Measurements from ENCODE around the gene BTN1A1.

The BTN1A1 gene

GRCh38 chr6:26554447-26554696 lies 54.3 kb downstream of the BTN1A1 start:
- POLR2A ChIA-PET = interaction anchor here (3.6 kb wide), 1 partner anchor 17 kb away, joined by 29 read pairs; the partner anchor contains the start of gene HMGN4
- Histone ChIP-seq H3K36me3 (ENCODE audit: control insufficient read depth in 2 of 2, insufficient read depth in 1 of 2, low read length in 2 of 2) (no peaks in the 10 kb centered on the region), H3K9me3 (ENCODE audit: control insufficient read depth, insufficient read depth, low read depth, low read length) (no peaks in the 10 kb centered on the region), H3K4me3 (ENCODE audit: low read depth, low read length) (peak overlapping the region; percentile 48), H3K27ac (ENCODE audit: extremely low read depth, low read depth, low read length) (no peak overlapping the region; the same call in 1 of the 2 replicates), H3K4me1 (ENCODE audit: control insufficient read depth, insufficient read depth, low read length) (no peaks in the 10 kb centered on the region)
- TF ChIP-seq ZFP3 (tag by site-specific recombination; IDR thresholded peaks at IDR 0.05; ENCODE audit: low read depth) = no peak
- TF ChIP-seq, protein P1, sequence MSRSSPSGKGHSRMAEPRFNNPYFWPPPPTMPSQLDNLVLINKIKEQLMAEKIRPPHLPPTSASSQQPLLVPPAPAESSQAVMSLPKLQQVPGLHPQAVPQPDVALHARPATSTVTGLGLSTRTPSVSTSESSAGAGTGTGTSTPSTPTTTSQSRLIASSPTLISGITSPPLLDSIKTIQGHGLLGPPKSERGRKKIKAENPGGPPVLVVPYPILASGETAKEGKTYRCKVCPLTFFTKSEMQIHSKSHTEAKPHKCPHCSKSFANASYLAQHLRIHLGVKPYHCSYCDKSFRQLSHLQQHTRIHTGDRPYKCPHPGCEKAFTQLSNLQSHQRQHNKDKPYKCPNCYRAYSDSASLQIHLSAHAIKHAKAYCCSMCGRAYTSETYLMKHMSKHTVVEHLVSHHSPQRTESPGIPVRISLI (tag by site-specific recombination; IDR thresholded peaks at IDR 0.05) = no peak
- CTCF ChIA-PET = interaction anchor here (0.9 to 3.3 kb wide), 4 partner anchors 18 to 213 kb away, joined by 4 to 9 read pairs (median 7); no protein-coding TSS in a partner anchor

- CTCF ChIA-PET = interaction anchor here (0.6 to 3.3 kb wide), 4 partner anchors 17 to 213 kb away, joined by 3 to 9 read pairs (median 7); no protein-coding TSS in a partner anchor
- Histone ChIP-seq H3K9me3 (ENCODE audit: control insufficient read depth, insufficient read depth, low read depth, low read length) (no peaks in the 10 kb centered on the region), H3K36me3 (ENCODE audit: control insufficient read depth in 2 of 2, insufficient read depth in 1 of 2, low read length in 2 of 2) (no peaks in the 10 kb centered on the region), H3K4me3 (ENCODE audit: low read depth, low read length) (peak overlapping the region; percentile 48), H3K4me1 (ENCODE audit: control insufficient read depth, insufficient read depth, low read length) (no peaks in the 10 kb centered on the region), H3K27ac (ENCODE audit: extremely low read depth, low read depth, low read length) (peak overlapping the region; percentile 32; the same call in 1 of the 2 replicates)
- POLR2A ChIA-PET = interaction anchor here (3.6 kb wide), 1 partner anchor 18 kb away, joined by 29 read pairs; the partner anchor contains the start of gene HMGN4
- TF ChIP-seq, protein P2, sequence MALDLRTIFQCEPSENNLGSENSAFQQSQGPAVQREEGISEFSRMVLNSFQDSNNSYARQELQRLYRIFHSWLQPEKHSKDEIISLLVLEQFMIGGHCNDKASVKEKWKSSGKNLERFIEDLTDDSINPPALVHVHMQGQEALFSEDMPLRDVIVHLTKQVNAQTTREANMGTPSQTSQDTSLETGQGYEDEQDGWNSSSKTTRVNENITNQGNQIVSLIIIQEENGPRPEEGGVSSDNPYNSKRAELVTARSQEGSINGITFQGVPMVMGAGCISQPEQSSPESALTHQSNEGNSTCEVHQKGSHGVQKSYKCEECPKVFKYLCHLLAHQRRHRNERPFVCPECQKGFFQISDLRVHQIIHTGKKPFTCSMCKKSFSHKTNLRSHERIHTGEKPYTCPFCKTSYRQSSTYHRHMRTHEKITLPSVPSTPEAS (tag by site-specific recombination; IDR thresholded peaks at IDR 0.05) = 0 out of 2 replicates have a peak, but pooled peaks have one; percentile 8
- TF ChIP-seq, protein P3, sequence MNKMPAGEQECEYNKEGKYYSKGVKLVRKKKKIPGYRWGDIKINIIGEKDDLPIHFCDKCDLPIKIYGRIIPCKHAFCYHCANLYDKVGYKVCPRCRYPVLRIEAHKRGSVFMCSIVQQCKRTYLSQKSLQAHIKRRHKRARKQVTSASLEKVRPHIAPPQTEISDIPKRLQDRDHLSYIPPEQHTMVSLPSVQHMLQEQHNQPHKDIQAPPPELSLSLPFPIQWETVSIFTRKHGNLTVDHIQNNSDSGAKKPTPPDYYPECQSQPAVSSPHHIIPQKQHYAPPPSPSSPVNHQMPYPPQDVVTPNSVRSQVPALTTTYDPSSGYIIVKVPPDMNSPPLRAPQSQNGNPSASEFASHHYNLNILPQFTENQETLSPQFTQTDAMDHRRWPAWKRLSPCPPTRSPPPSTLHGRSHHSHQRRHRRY (tag by site-specific recombination; IDR thresholded peaks at IDR 0.05) = no peak
- TF ChIP-seq ZNF660 (tag by site-specific recombination; IDR thresholded peaks at IDR 0.05) (peak; percentile 87), ZNF354C (tag by site-specific recombination; IDR thresholded peaks at IDR 0.05; ENCODE audit: borderline replicate concordance, low read depth) (no peak), ZNF341 (tag by site-specific recombination; IDR thresholded peaks at IDR 0.05; ENCODE audit: low read depth) (no peak), YY2 (tag by site-specific recombination; IDR thresholded peaks at IDR 0.05) (no peak), ZNF311 (tag by site-specific recombination; IDR thresholded peaks at IDR 0.05; ENCODE audit: borderline replicate concordance) (no peak), ZNF639 (tag by site-specific recombination; IDR thresholded peaks at IDR 0.05) (0 out of 2 replicates have a peak, but pooled peaks have one; percentile 40), ZBTB48 (tag by site-specific recombination; IDR thresholded peaks at IDR 0.05) (no peak), ZNF2 (tag by site-specific recombination; IDR thresholded peaks at IDR 0.05) (no peak), SP7 (tag by site-specific recombination; IDR thresholded peaks at IDR 0.05) (peak; percentile 50; the same call in 1 of the 2 replicates), KLF7 (tag by site-specific recombination; IDR thresholded peaks at IDR 0.05; ENCODE audit: borderline replicate concordance) (no peak), ZNF600 (tag by site-specific recombination; IDR thresholded peaks at IDR 0.05) (no peak), ZNF530 (tag by site-specific recombination; IDR thresholded peaks at IDR 0.05; ENCODE audit: low read depth) (no peak), KLF1 (tag by site-specific recombination; IDR thresholded peaks at IDR 0.05) (no peak), MYNN (tag by site-specific recombination; IDR thresholded peaks at IDR 0.05; ENCODE audit: borderline replicate concordance) (peak; percentile 57; the same call in 1 of the 2 replicates), SCRT2 (tag by site-specific recombination; IDR thresholded peaks at IDR 0.05) (peak; percentile 94), ZXDB (tag by site-specific recombination; IDR thresholded peaks at IDR 0.05) (0 out of 2 replicates have a peak, but pooled peaks have one; percentile 13), IKZF3 (tag by site-specific recombination; IDR thresholded peaks at IDR 0.05) (no peak), ZNF266 (tag by site-specific recombination; IDR thresholded peaks at IDR 0.05; ENCODE audit: low read depth) (no peak), ZNF184 (tag by site-specific recombination; IDR thresholded peaks at IDR 0.05) (peak; percentile 48; the same call in 1 of the 2 replicates), GLIS1 (tag by site-specific recombination; IDR thresholded peaks at IDR 0.05) (no peak), ZNF391 (tag by site-specific recombination; IDR thresholded peaks at IDR 0.05; ENCODE audit: borderline replicate concordance, low read depth) (0 out of 2 replicates have a peak, but pooled peaks have one; percentile 48), HOXA7 (CRISPR knock-in tag; IDR thresholded peaks at IDR 0.05; ENCODE audit: borderline replicate concordance) (no peak), ZNF174 (tag by site-specific recombination; IDR thresholded peaks at IDR 0.05) (no peak)
- TF ChIP-seq, protein P1 (tag by site-specific recombination; IDR thresholded peaks at IDR 0.05) = peak; percentile 76; the same call in 1 of the 2 replicates
These were observed 54.8 kb downstream of the BTN1A1 start for GRCh38 chr6:26554697-26555504.
